GM12878 (cell line): ENCODE measurements around the gene CASTOR1. TPM values are rescaled to one million over a fixed set of nuclear protein-coding genes. Genes with fewer than 3 reads are reported as not detected.

Experiments
- ATAC-seq: fragments of 200-7000 bp; cut with Tn5 transposase; 3 replicates; pipeline ENCODE4 v1.9.1; 2020; ENCODE audit warnings: mild to moderate bottlenecking, moderate library complexity
- BruUV-seq: library from RNA; stranded (reverse); fragments of 400-500 nt; replicated peaks from 2 replicates; lab custom pipeline; 2021; lab: Mats Ljungman, UMichigan
- CTCF ChIA-PET: fragments of 300-600 bp; sonication (Branson Sonifier 250); formaldehyde crosslinking; extraction: SDS; loops from one replicate; lab custom pipeline; 2021; ENCODE audit warnings: inconsistent platforms; lab: Yijun Ruan, JAX
- POLR2A ChIA-PET: fragments of 350-600 bp; formaldehyde crosslinking; extraction: SDS; loops from one replicate; lab custom pipeline; 2021; ENCODE audit warnings: inconsistent platforms; lab: Charles Lee
- RAD21 ChIA-PET: fragments of 300-600 bp; sonication (Branson Sonifier 250); formaldehyde crosslinking; loops from one replicate; lab custom pipeline; 2023; ENCODE audit warnings: antibody characterized with exemption; ENCODE audit not compliant: unreplicated experiment; lab: Charles Lee
- SMC1A ChIA-PET: fragments of 300-600 bp; sonication (Branson Sonifier 250); formaldehyde crosslinking; loops from one replicate; lab custom pipeline; 2023; ENCODE audit not compliant: unreplicated experiment, uncharacterized antibody; lab: Charles Lee
- DNase-seq: peaks from one replicate; pipeline ENCODE4 v3.0.0-alpha.2; 2011; ENCODE audit warnings: low read depth, low spot score
- FAIRE-seq: peaks from 3 replicates; lab custom pipeline; 2011; peaks lifted over from hg19 to GRCh38; lab: Jason Lieb, UNC
- H2AFZ ChIP-seq: 2 replicates; pipeline ENCODE4 v1.6.0; 2011; ENCODE audit warnings: low read depth, low read length, control low read depth; ENCODE audit not compliant: control insufficient read depth
- H3K27ac ChIP-seq: 2 replicates; pipeline ENCODE4 v1.5.1; 2011; ENCODE audit warnings: control low read depth; ENCODE audit not compliant: control insufficient read depth, insufficient read depth
- H3K27me3 ChIP-seq, 2 experiments: replicated peaks in 1 of 2; 2 replicates each; pipeline versions ENCODE4 v1.6.0 to v1.6.1; 2011; ENCODE audit warnings: low read length in 1 of 2; ENCODE audit not compliant: control insufficient read depth in 2 of 2, insufficient read depth in 2 of 2
- H3K36me3 ChIP-seq, 2 experiments: 2 replicates each; pipeline ENCODE4 v1.5.1; 2011; ENCODE audit warnings: low read length in 1 of 2; ENCODE audit not compliant: control insufficient read depth in 2 of 2, insufficient read depth in 2 of 2
- H3K4me1 ChIP-seq: 2 replicates; pipeline ENCODE4 v1.6.1; 2011; ENCODE audit warnings: mild to moderate bottlenecking, low read length, moderate library complexity, mixed read lengths; ENCODE audit not compliant: control insufficient read depth, insufficient read depth
- H3K4me2 ChIP-seq: 2 replicates; pipeline ENCODE4 v1.6.0; 2011; ENCODE audit warnings: control low read depth; ENCODE audit not compliant: control insufficient read depth, insufficient read depth
- H3K4me3 ChIP-seq: fragments of 200-600 bp; sonication (generic); 2 replicates; pipeline ENCODE4 v1.5.1; 2016
- H3K79me2 ChIP-seq: 2 replicates; pipeline ENCODE4 v1.6.0; 2011; ENCODE audit warnings: low read length; ENCODE audit not compliant: control insufficient read depth, insufficient read depth
- H3K9ac ChIP-seq: 2 replicates; pipeline ENCODE4 v1.8.0; 2011; ENCODE audit warnings: low read length, control low read depth, mixed read lengths; ENCODE audit not compliant: control insufficient read depth, insufficient read depth
- H3K9me3 ChIP-seq: replicated peaks from 3 replicates; pipeline ENCODE4 v1.5.1; 2011; ENCODE audit warnings: mild to moderate bottlenecking, low read length; ENCODE audit not compliant: control insufficient read depth, insufficient read depth
- H4K20me1 ChIP-seq: 2 replicates; pipeline ENCODE4 v1.6.0; 2011; ENCODE audit not compliant: control insufficient read depth, insufficient read depth
- ATF7 ChIP-seq: fragments of 450-650 bp; IDR thresholded peaks from 2 replicates; pipeline ENCODE4 v1.6.1; 2016; ENCODE audit warnings: low read depth, mild to moderate bottlenecking
- BHLHE40 ChIP-seq, 2 experiments: fragments of 450-650 bp in 1 of 2; IDR thresholded peaks; 2 replicates each; pipeline ENCODE4 v1.6.1; 2011 to 2017; ENCODE audit warnings: low read depth in 2 of 2, borderline replicate concordance in 1 of 2, improper control_type of control experiment in 1 of 2, low read length in 1 of 2, mild to moderate bottlenecking in 1 of 2
- BMI1 ChIP-seq: fragments of 450-650 bp; IDR thresholded peaks from 2 replicates; pipeline ENCODE4 v1.6.1; 2016; ENCODE audit warnings: mild to moderate bottlenecking, moderate library complexity, borderline replicate concordance
- CBFB ChIP-seq: IDR thresholded peaks from 2 replicates; pipeline ENCODE4 v1.6.1; 2016; ENCODE audit warnings: antibody characterized with exemption, low read depth
- CEBPZ ChIP-seq: fragments of 150-350 bp; IDR thresholded peaks from 2 replicates; pipeline ENCODE4 v1.6.1; 2016; ENCODE audit warnings: low read depth, low read length
- CTCF ChIP-seq, 3 experiments: IDR thresholded peaks in 2 of 3; conservative IDR thresholded peaks in 1 of 3; 2 replicates each; pipeline ENCODE4 v1.5.1; 2011; ENCODE audit warnings: low read depth in 3 of 3, low read length in 3 of 3, mild to moderate bottlenecking in 3 of 3, control low read depth in 2 of 3, moderate library complexity in 2 of 3, inconsistent platforms in 1 of 3, mixed read lengths in 1 of 3; ENCODE audit not compliant: control insufficient read depth in 2 of 3, insufficient read depth in 1 of 3; ENCODE audit errors: extremely low read depth in 1 of 3
- GATAD2B ChIP-seq: fragments of 450-650 bp; conservative IDR thresholded peaks from 2 replicates; pipeline ENCODE4 v1.6.1; 2017; ENCODE audit warnings: low read depth, mild to moderate bottlenecking, moderate library complexity
- MTA2 ChIP-seq: fragments of 450-650 bp; IDR thresholded peaks from 2 replicates; pipeline ENCODE4 v1.6.1; 2016; ENCODE audit warnings: low read depth, mild to moderate bottlenecking, moderate library complexity
- MXI1 ChIP-seq: fragments of 150-350 bp; IDR thresholded peaks from 2 replicates; pipeline ENCODE4 v1.6.1; 2011; ENCODE audit warnings: low read depth, mild to moderate bottlenecking, inconsistent platforms, low read length, improper control_type of control experiment
- NFYA ChIP-seq: IDR thresholded peaks from 2 replicates; pipeline ENCODE4 v1.6.1; 2011; ENCODE audit warnings: low read depth, mild to moderate bottlenecking, low read length, improper control_type of control experiment, borderline replicate concordance
- RELA ChIP-seq: fragments of 450-650 bp; IDR thresholded peaks from 2 replicates; pipeline ENCODE4 v1.8.0; 2014; ENCODE audit warnings: borderline replicate concordance; ENCODE audit not compliant: partially characterized antibody
- RELB ChIP-seq: fragments of 450-650 bp; IDR thresholded peaks from 2 replicates; pipeline ENCODE4 v1.6.1; 2017; ENCODE audit warnings: low read depth, mild to moderate bottlenecking, moderate library complexity
- TAF1 ChIP-seq: IDR thresholded peaks from 2 replicates; pipeline ENCODE4 v1.6.1; 2011; ENCODE audit warnings: mild to moderate bottlenecking, low read depth, low read length, borderline replicate concordance
- USF2 ChIP-seq: IDR thresholded peaks from 2 replicates; pipeline ENCODE4 v1.6.1; 2011; ENCODE audit warnings: low read depth, low read length, improper control_type of control experiment, borderline replicate concordance
- ZNF207 ChIP-seq: fragments of 450-650 bp; IDR thresholded peaks from 2 replicates; pipeline ENCODE4 v1.6.1; 2014; ENCODE audit warnings: antibody characterized with exemption, mild to moderate bottlenecking, borderline replicate concordance
- ZSCAN29 ChIP-seq: fragments of 450-650 bp; IDR thresholded peaks from 2 replicates; pipeline ENCODE4 v1.6.1; 2017; ENCODE audit warnings: mild to moderate bottlenecking, moderate library complexity
- WGBS: methylation state at CpG from one replicate; pipeline ENCODE4 v1.1.6; 2016; ENCODE audit warnings: low lambda C conversion rate; ENCODE audit not compliant: insufficient replicate concordance, insufficient coverage; ENCODE audit errors: missing lambda C conversion rate; 5-methylcytosine and 5-hydroxymethylcytosine counted together
- in situ Hi-C: fragments of 300-500 bp; cut with MboI; formaldehyde crosslinking; loops from 9 replicates; pipeline ENCODE4 v1.14.3; 2018; ENCODE audit warnings: mixed read lengths
- intact Hi-C: fragments of 100-400 bp; cut with micrococcal nuclease; formaldehyde crosslinking; loops from one replicate; pipeline ENCODE4 v1.14.2; 2022; ENCODE audit not compliant: unreplicated experiment
- polyA plus RNA-seq, 11 experiments: library from polyadenylated mRNA; depleted of rRNA in 4 of 11; unstranded in 6 of 11; stranded (reverse) in 5 of 11; fragments of >200 nt; fragmentation: Nextera tagmentation in 4 of 11; fragmentation: Illumina TruSeq in 1 of 11; extraction: Ambion mirVana in 4 of 11; extraction: Trizol in 1 of 11; gene quantifications; 1 replicate in 1 of 11; 2 replicates in 10 of 11; pipeline versions ENCODE4 v1.2.1 to v1.2.3, GENCODE V29; 2011 to 2016; ENCODE audit warnings: inconsistent platforms in 2 of 11, missing spikeins in 2 of 11, low read depth in 1 of 11
- total RNA-seq, 4 experiments: library from RNA; depleted of rRNA in 3 of 4; stranded (reverse); fragments of >200 nt in 3 of 4; fragmentation: Illumina TruSeq in 1 of 4; extraction: Trizol in 1 of 4; gene quantifications; 2 replicates each; pipeline versions ENCODE4 v1.2.1 to v1.2.3, GENCODE V29; 2013 to 2021

The CASTOR1 gene
- total and polyA plus RNA-seq, 10 of the 15 experiments (the other 5 are each of a cell fraction or from before 2014, with no cell fraction given): 0.31 to 9.1 (median 3.3) TPM

- no TSS peak for BruUV-seq
- no peak for FAIRE-seq
- no peaks in the 10 kb centered on the region for H4K20me1 ChIP-seq
- ChIA-PET CTCF (interaction anchor here (2.0 kb wide), 1 partner anchor 12 kb away, joined by 7 read pairs; no protein-coding TSS in a partner anchor), POLR2A (no interaction called here), SMC1A (interaction anchor here (1.2 kb wide), 1 partner anchor 12 kb away, joined by 3 read pairs; no protein-coding TSS in a partner anchor), RAD21 (no interaction called here)
- ATAC-seq: no peak
- H2AFZ ChIP-seq: no peak overlapping the region
- H3K27ac ChIP-seq: no peak overlapping the region
- DNase-seq: no peak
- H3K4me1 ChIP-seq: no peaks in the 10 kb centered on the region
- intact Hi-C loops: no loop called here
- no peak overlapping the region for H3K9ac ChIP-seq
- H3K9me3 ChIP-seq: no peaks in the 10 kb centered on the region
- in situ Hi-C loops: no loop called here
- no peaks in the 10 kb centered on the region for H3K27me3 ChIP-seq
- WGBS: 47% methylated on average over 8 of the region's 8 CpGs
- no peak overlapping the region for H3K4me3 ChIP-seq
- H3K4me2 ChIP-seq: no peak overlapping the region
- no peaks in the 10 kb centered on the region for H3K79me2 ChIP-seq
- H3K36me3 ChIP-seq: no peaks in the 10 kb centered on the region
- TF ChIP-seq ATF7 (no peak), TAF1 (no peak), MXI1 (no peak), ZSCAN29 (no peak), CEBPZ (no peak), RELA (no peak), USF2 (no peak), MTA2 (no peak), BMI1 (no peak), BHLHE40 (IDR thresholded peaks at IDR 0.05; ENCODE audit: borderline replicate concordance in 1 of 2, low read depth in 2 of 2, low read length in 1 of 2) (no peak), ZNF207 (no peak), CBFB (no peak), NFYA (no peak), CTCF (IDR thresholded peaks at IDR 0.05 in 2 of 3, conservative IDR thresholded peaks at IDR 0.05 in 1 of 3; ENCODE audit: control insufficient read depth in 2 of 3, extremely low read depth in 1 of 3, insufficient read depth in 1 of 3, low read depth in 3 of 3, low read length in 3 of 3) (no peak), GATAD2B (no peak), RELB (no peak)
These were observed 13.7 kb downstream of the CASTOR1 start for GRCh38 chr22:30275625-30276024.
